Trophoblast cell (in vitro differentiated cells and primary cell): Measurements from ENCODE around the gene ASB7.

Source experiments
- DNase-seq, 2 donors: peaks; one replicate each; pipeline ENCODE4 v3.0.0-alpha.2; 2016
- H2AFZ ChIP-seq: 2 replicates; pipeline ENCODE4 v1.6.1; 2013; ENCODE audit warnings: low read length, moderate library complexity, mild to moderate bottlenecking; ENCODE audit not compliant: insufficient read depth, poor library complexity
- H2AK5ac ChIP-seq: 2 replicates; pipeline ENCODE4 v1.6.1; 2013; ENCODE audit warnings: mild to moderate bottlenecking, low read length
- H2BK120ac ChIP-seq: 2 replicates; pipeline ENCODE4 v1.6.1; 2013; ENCODE audit warnings: low read length, mild to moderate bottlenecking, moderate library complexity; ENCODE audit not compliant: insufficient read depth, poor library complexity
- H2BK12ac ChIP-seq: 2 replicates; pipeline ENCODE4 v1.6.1; 2013; ENCODE audit warnings: mild to moderate bottlenecking, low read length, moderate library complexity
- H2BK5ac ChIP-seq: 2 replicates; pipeline ENCODE4 v1.6.1; 2013; ENCODE audit warnings: low read length, low read depth, moderate library complexity, mild to moderate bottlenecking; ENCODE audit not compliant: poor library complexity
- H3K14ac ChIP-seq: 2 replicates; pipeline ENCODE4 v1.6.1; 2013; ENCODE audit warnings: mild to moderate bottlenecking, low read length
- H3K18ac ChIP-seq: 2 replicates; pipeline ENCODE4 v1.6.1; 2013; ENCODE audit warnings: mild to moderate bottlenecking, low read length
- H3K23ac ChIP-seq: 2 replicates; pipeline ENCODE4 v1.6.1; 2013; ENCODE audit warnings: low read length
- H3K27ac ChIP-seq: 2 replicates; pipeline ENCODE4 v1.5.1; 2013; ENCODE audit warnings: low read depth, mild to moderate bottlenecking, inconsistent platforms, low read length, moderate library complexity
- H3K27me3 ChIP-seq: 2 replicates; pipeline ENCODE4 v1.6.1; 2013; ENCODE audit warnings: inconsistent platforms, mild to moderate bottlenecking, low read length, moderate library complexity; ENCODE audit not compliant: insufficient read depth
- H3K36me3 ChIP-seq, 2 experiments: 1 replicate in 1 of 2; 2 replicates in 1 of 2; pipeline ENCODE4 v1.6.1; 2013; ENCODE audit warnings: low read length in 2 of 2, mild to moderate bottlenecking in 2 of 2, moderate library complexity in 1 of 2; ENCODE audit not compliant: insufficient read depth in 2 of 2, control insufficient read depth in 1 of 2
- H3K4ac ChIP-seq: 2 replicates; pipeline ENCODE4 v1.6.1; 2013; ENCODE audit warnings: low read depth, mild to moderate bottlenecking, low read length, moderate library complexity
- H3K4me1 ChIP-seq, 2 experiments: 1 replicate in 1 of 2; 2 replicates in 1 of 2; pipeline ENCODE4 v1.6.1; 2013; ENCODE audit warnings: low read length in 2 of 2, mild to moderate bottlenecking in 2 of 2, moderate library complexity in 1 of 2; ENCODE audit not compliant: insufficient read depth in 2 of 2, control insufficient read depth in 1 of 2
- H3K4me2 ChIP-seq: 2 replicates; pipeline ENCODE4 v1.6.1; 2013; ENCODE audit warnings: inconsistent platforms, mild to moderate bottlenecking, low read length, moderate library complexity
- H3K4me3 ChIP-seq: 2 replicates; pipeline ENCODE4 v1.5.1; 2013; ENCODE audit warnings: mild to moderate bottlenecking, low read depth, low read length, inconsistent platforms
- H3K79me1 ChIP-seq: one replicate; pipeline ENCODE4 v1.6.1; 2013; ENCODE audit warnings: low read length
- H3K79me2 ChIP-seq: 2 replicates; pipeline ENCODE4 v1.6.1; 2013; ENCODE audit warnings: low read length, mild to moderate bottlenecking; ENCODE audit not compliant: control insufficient read depth, insufficient read depth, poor library complexity
- H3K9ac ChIP-seq: 2 replicates; pipeline ENCODE4 v1.6.1; 2013; ENCODE audit warnings: mild to moderate bottlenecking, low read length
- H3K9me3 ChIP-seq: 2 replicates; pipeline ENCODE4 v1.6.1; 2013; ENCODE audit warnings: low read depth, mild to moderate bottlenecking, control low read depth, inconsistent platforms, low read length; ENCODE audit not compliant: insufficient read depth
- H4K12ac ChIP-seq: 2 replicates; pipeline ENCODE4 v1.6.1; 2013; ENCODE audit warnings: low read depth, mild to moderate bottlenecking, low read length, moderate library complexity
- H4K8ac ChIP-seq: 2 replicates; pipeline ENCODE4 v1.6.1; 2013; ENCODE audit warnings: low read depth, mild to moderate bottlenecking, low read length, moderate library complexity
- H4K91ac ChIP-seq: one replicate; pipeline ENCODE4 v1.6.1; 2013; ENCODE audit warnings: low read depth, mild to moderate bottlenecking, low read length, moderate library complexity
- WGBS: extraction: QIAGEN DNeasy Blood & Tissue Kit; methylation state at CpG from one replicate; pipeline ENCODE4 v1.1.7; 2013; ENCODE audit warnings: missing lambda C conversion rate; ENCODE audit not compliant: insufficient read length, insufficient coverage; ENCODE audit errors: extremely low coverage; 5-methylcytosine and 5-hydroxymethylcytosine counted together

ASB7 gene

DNA sequence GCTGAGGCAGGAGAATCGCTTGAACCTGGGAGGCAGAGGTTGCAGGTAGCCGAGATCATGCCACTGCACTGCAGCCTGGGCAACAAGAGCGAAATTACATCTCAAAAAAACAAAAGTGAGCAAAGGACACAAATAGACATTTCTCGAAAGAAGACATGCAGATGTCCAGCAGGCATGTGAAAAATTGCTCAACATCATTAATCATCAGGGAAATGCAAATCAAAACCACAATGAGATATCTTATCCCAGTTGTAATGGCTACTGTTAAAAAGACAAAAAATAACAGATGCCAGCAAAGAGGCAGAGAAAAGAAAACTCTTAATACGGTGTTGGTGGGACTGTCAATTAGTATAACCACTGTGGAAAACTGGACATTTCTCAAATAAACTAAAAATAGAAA lies 20.9 kb downstream of the ASB7 start:
- Histone ChIP-seq H2BK120ac (no peak overlapping the region), H3K4me2 (no peak overlapping the region), H4K8ac (no peak overlapping the region), H3K36me3 (peaks cover 0 to 2% of the 10 kb centered on the region in 2 experiments), H2BK12ac (no peak overlapping the region), H3K14ac (no peak overlapping the region), H3K27ac (no peak overlapping the region), H3K79me2 (no peaks in the 10 kb centered on the region), H3K27me3 (no peaks in the 10 kb centered on the region), H4K91ac (no peak overlapping the region), H2AK5ac (no peak overlapping the region), H3K9ac (no peak overlapping the region), H3K23ac (no peak overlapping the region), H3K4ac (no peak overlapping the region), H3K4me1 (no peaks in the 10 kb centered on the region), H2BK5ac (no peak overlapping the region), H3K9me3 (no peaks in the 10 kb centered on the region), H3K4me3 (no peak overlapping the region), H2AFZ (no peak overlapping the region), H3K79me1 (no peaks in the 10 kb centered on the region), H3K18ac (no peak overlapping the region), H4K12ac (no peak overlapping the region)
- DNase-seq = no peak
- no CpG with 5 or more reads among the region's 5 CpGs for WGBS

DNA sequence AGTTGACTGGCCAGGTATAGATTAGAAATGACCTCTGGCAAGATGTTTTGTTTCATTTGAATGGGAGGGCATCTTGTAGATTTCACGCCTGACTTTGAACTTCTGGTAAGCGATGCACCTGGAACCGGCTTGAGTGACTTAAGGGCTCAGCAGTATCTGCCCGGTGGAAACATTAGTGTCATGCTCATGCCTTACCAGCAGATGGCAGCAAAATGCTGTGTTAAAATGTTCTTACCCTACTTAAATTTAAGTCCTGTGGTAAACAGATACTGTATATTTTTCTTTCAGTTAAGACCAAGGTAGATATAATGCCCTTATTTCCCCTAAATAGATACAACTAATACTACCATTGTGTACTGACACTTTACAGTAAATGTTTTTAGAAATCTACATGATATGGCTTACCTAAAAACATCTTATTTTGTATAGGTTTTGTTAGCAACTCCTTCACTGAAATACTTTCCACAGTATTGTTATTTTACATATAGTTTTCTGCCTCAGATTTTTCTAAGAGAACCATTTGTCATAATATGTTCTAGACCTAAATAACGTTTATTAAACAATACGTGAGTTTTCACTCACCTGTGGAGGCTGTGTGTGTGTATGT lies 25.5 kb downstream of the ASB7 start:
- WGBS = no CpG with 5 or more reads among the region's 6 CpGs

DNA sequence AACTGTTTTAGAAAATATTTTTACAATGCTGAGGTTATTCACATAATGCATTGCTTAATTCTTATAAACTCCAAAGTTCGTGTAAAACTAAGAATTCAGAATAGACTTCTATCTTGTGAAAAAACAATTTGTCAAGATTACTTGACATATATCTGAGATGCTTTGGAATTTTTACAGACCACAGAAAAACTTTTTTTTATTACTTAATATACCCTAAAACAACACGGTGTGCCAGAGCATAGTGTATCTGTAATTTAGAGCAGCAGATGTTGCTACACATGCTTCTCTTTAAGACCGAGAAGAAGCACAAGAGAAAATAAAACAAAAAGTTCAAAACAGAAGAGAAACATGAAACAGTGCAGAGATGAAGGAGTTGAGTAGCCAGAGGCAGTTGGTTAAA lies 26.4 kb downstream of the ASB7 start:
- no peak overlapping the region for H3K14ac ChIP-seq
- H2BK12ac ChIP-seq = no peak overlapping the region
- no peak overlapping the region for H4K91ac ChIP-seq
- H3K4ac ChIP-seq = no peak overlapping the region
- no peak overlapping the region for H3K23ac ChIP-seq
- H4K12ac ChIP-seq = no peak overlapping the region
- H2AFZ ChIP-seq = no peak overlapping the region
- no peak overlapping the region for H3K18ac ChIP-seq
- no peaks in the 10 kb centered on the region for H3K79me2 ChIP-seq
- no peak overlapping the region for H2BK5ac ChIP-seq
- WGBS = no CpG with 5 or more reads among the region's 3 CpGs
- no peak overlapping the region for H3K27ac ChIP-seq
- no peak overlapping the region for H2BK120ac ChIP-seq
- H2AK5ac ChIP-seq = no peak overlapping the region
- no peaks in the 10 kb centered on the region for H3K9me3 ChIP-seq
- no peaks in the 10 kb centered on the region for H3K4me1 ChIP-seq
- H3K79me1 ChIP-seq = no peaks in the 10 kb centered on the region
- no peak overlapping the region for H3K4me3 ChIP-seq
- no peak for DNase-seq
- H3K27me3 ChIP-seq = no peaks in the 10 kb centered on the region
- no peak overlapping the region for H3K4me2 ChIP-seq
- no peak overlapping the region for H4K8ac ChIP-seq
- peaks cover 11 to 15% of the 10 kb centered on the region in 2 experiments for H3K36me3 ChIP-seq
- no peak overlapping the region for H3K9ac ChIP-seq

More for the DNA sequence above, 25.5 kb downstream of the ASB7 start:
- Histone ChIP-seq H3K9ac (no peak overlapping the region), H3K27ac (no peak overlapping the region), H3K79me2 (no peaks in the 10 kb centered on the region), H3K4ac (no peak overlapping the region), H4K8ac (no peak overlapping the region), H2AK5ac (no peak overlapping the region), H3K4me2 (no peak overlapping the region), H3K23ac (no peak overlapping the region), H4K12ac (no peak overlapping the region), H3K27me3 (no peaks in the 10 kb centered on the region), H3K14ac (no peak overlapping the region), H2BK12ac (no peak overlapping the region), H2BK120ac (no peak overlapping the region), H3K79me1 (no peaks in the 10 kb centered on the region), H3K18ac (no peak overlapping the region), H3K36me3 (peaks cover 11 to 14% of the 10 kb centered on the region in 2 experiments), H3K9me3 (no peaks in the 10 kb centered on the region), H4K91ac (no peak overlapping the region), H3K4me3 (no peak overlapping the region), H3K4me1 (no peaks in the 10 kb centered on the region), H2BK5ac (no peak overlapping the region), H2AFZ (no peak overlapping the region)
- peak; percentile 71 to 92 for DNase-seq

DNA sequence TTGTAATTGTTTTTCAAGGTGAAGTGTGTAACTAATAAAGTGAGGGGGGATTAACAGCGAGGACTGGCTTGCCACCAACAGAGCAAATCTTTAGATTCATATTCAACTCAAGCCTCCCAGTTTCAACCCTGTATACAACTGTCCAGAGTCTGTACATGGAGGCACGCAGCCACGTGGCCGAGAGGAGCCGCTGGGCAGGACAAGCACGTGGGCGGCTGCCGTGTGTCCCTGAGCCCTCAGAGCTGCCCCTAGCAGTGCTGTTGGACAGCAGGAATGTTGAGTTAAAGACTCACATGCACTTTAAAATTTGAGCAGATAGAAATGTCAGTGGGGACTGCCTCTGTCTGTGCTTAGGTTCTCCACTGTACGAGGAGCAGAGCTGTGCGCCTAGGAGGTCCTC lies 29.4 kb downstream of the ASB7 start:
- peaks cover 11 to 15% of the 10 kb centered on the region in 2 experiments for H3K36me3 ChIP-seq
- no peak overlapping the region for H4K12ac ChIP-seq
- no peak overlapping the region for H3K4ac ChIP-seq
- H2BK12ac ChIP-seq = no peak overlapping the region
- H3K4me2 ChIP-seq = no peak overlapping the region
- no peaks in the 10 kb centered on the region for H3K27me3 ChIP-seq
- H3K79me2 ChIP-seq = no peaks in the 10 kb centered on the region
- no peaks in the 10 kb centered on the region for H3K9me3 ChIP-seq
- H3K9ac ChIP-seq = no peak overlapping the region
- no peak for DNase-seq
- no peak overlapping the region for H2AFZ ChIP-seq
- no peak overlapping the region for H2BK120ac ChIP-seq
- H3K23ac ChIP-seq = no peak overlapping the region
- no peak overlapping the region for H3K27ac ChIP-seq
- H4K91ac ChIP-seq = no peak overlapping the region
- peaks cover 0 to 2% of the 10 kb centered on the region in 2 experiments for H3K4me1 ChIP-seq
- no peak overlapping the region for H3K14ac ChIP-seq
- H2AK5ac ChIP-seq = no peak overlapping the region
- no peak overlapping the region for H2BK5ac ChIP-seq
- no CpG with 5 or more reads among the region's 10 CpGs for WGBS
- no peak overlapping the region for H4K8ac ChIP-seq
- H3K79me1 ChIP-seq = no peaks in the 10 kb centered on the region
- H3K4me3 ChIP-seq = peak overlapping the region; percentile 10
- H3K18ac ChIP-seq = no peak overlapping the region
